ENCODE data around the gene CIAO3.
"Not testable (repeated sequence)": the region's sequence is repeated elsewhere in the genome, so short reads cannot be mapped to it uniquely, and the experiment has no call there.

CIAO3 gene

GRCh38 chr16:694187-694862 lies 46.5 kb downstream of the CIAO3 start:
- DNase-seq (ENCODE audit: low read depth, low spot score) = no peak

- DNase-seq (ENCODE audit: low read depth, low spot score) = no peak
Observed at GRCh38 chr16:693766-694165, 47.0 kb downstream of the CIAO3 start.

GRCh38 chr16:693364-693763 lies 47.4 kb downstream of the CIAO3 start:
- no peak for DNase-seq (ENCODE audit: low read depth, low spot score)

- DNase-seq (ENCODE audit: low read depth, low spot score) = no peak
Observed at GRCh38 chr16:692356-693108, 48.3 kb downstream of the CIAO3 start.

- DNase-seq (ENCODE audit: low read depth, low spot score) = not testable (repeated sequence)
Observed at GRCh38 chr16:691242-691641, 49.6 kb downstream of the CIAO3 start.

- no peak for DNase-seq (ENCODE audit: low read depth, low spot score)
Observed at GRCh38 chr16:689175-689897, 51.5 kb downstream of the CIAO3 start.

- no peak for DNase-seq (ENCODE audit: low read depth, low spot score)
Observed at GRCh38 chr16:687499-687898, 53.3 kb downstream of the CIAO3 start.

- no peak for DNase-seq (ENCODE audit: low read depth, low spot score)
Observed at GRCh38 chr16:686459-687260, 54.1 kb downstream of the CIAO3 start.

GRCh38 chr16:685967-686366 lies 54.8 kb downstream of the CIAO3 start:
- DNase-seq (ENCODE audit: low read depth, low spot score) = no peak

GRCh38 chr16:684961-685696 lies 55.7 kb downstream of the CIAO3 start:
- DNase-seq (ENCODE audit: low read depth, low spot score) = no peak

- peak; percentile 76 for DNase-seq (ENCODE audit: low read depth, low spot score)
Observed at GRCh38 chr16:684071-684794, 56.6 kb downstream of the CIAO3 start, which contains the start of gene JMJD8. Gene JMJD8, minus strand, starts transcription at chr16:684334. Its CDS starts 15 bp downstream, at chr16:684319.

- DNase-seq (ENCODE audit: low read depth, low spot score) = no peak
Observed at GRCh38 chr16:683396-684070, 57.3 kb downstream of the CIAO3 start.

- DNase-seq (ENCODE audit: low read depth, low spot score) = no peak
Observed at GRCh38 chr16:682493-683395, 58.1 kb downstream of the CIAO3 start.

GRCh38 chr16:681746-682427 lies 58.9 kb downstream of the CIAO3 start:
- no peak for DNase-seq (ENCODE audit: low read depth, low spot score)

GRCh38 chr16:680967-681745 lies 59.6 kb downstream of the CIAO3 start:
- DNase-seq (ENCODE audit: low read depth, low spot score) = no peak

- no peak for DNase-seq (ENCODE audit: low read depth, low spot score)
Observed at GRCh38 chr16:680625-680945, 60.2 kb downstream of the CIAO3 start.
